NCI-H82 (cell line): ENCODE measurements around the gene STARD3.
A peak's percentile ranks its signal among the peaks of the same experiment; 100 is the strongest.
"Not testable (repeated sequence)": the region's sequence is repeated elsewhere in the genome, so short reads cannot be mapped to it uniquely, and the experiment has no call there.

Source experiments
- DNase-seq: peaks from one replicate; lab custom pipeline; 2025; lab: John Stamatoyannopoulos, UW

STARD3 gene

GRCh38 chr17:39636927-39637736 lies at the start of gene STARD3:
Gene STARD3 (plus strand): TSS chr17:39637144. CDS start chr17:39653532, 16,388 bp downstream.
- peak; percentile 91 for DNase-seq

- not testable (repeated sequence) for DNase-seq
These were observed 46.8 kb upstream of the STARD3 start for GRCh38 chr17:39590180-39590579.

- DNase-seq = peak; percentile 50
These were observed 44.7 kb upstream of the STARD3 start for GRCh38 chr17:39591958-39592954.

GRCh38 chr17:39593371-39593770 lies 43.6 kb upstream of the STARD3 start:
- no peak for DNase-seq

GRCh38 chr17:39595294-39595693 lies 41.6 kb upstream of the STARD3 start:
- DNase-seq = no peak

GRCh38 chr17:39595928-39596510 lies 40.9 kb upstream of the STARD3 start:
- DNase-seq = no peak

- DNase-seq = peak; percentile 49
These were observed 40.2 kb upstream of the STARD3 start for GRCh38 chr17:39596543-39597267.

GRCh38 chr17:39597372-39598046 lies 39.4 kb upstream of the STARD3 start:
- peak; percentile 32 for DNase-seq

GRCh38 chr17:39598047-39598481 lies 38.9 kb upstream of the STARD3 start:
- no peak for DNase-seq

- no peak for DNase-seq
These were observed 38.3 kb upstream of the STARD3 start for GRCh38 chr17:39598630-39599003.

- peak; percentile 29 for DNase-seq
These were observed 37.8 kb upstream of the STARD3 start for GRCh38 chr17:39599004-39599664.

- DNase-seq = no peak
These were observed 37.2 kb upstream of the STARD3 start for GRCh38 chr17:39599665-39600231.

- DNase-seq = no peak
These were observed 36.5 kb upstream of the STARD3 start for GRCh38 chr17:39600288-39600996.

GRCh38 chr17:39600997-39601597 lies 35.8 kb upstream of the STARD3 start:
- DNase-seq = no peak

GRCh38 chr17:39601758-39602532 lies 35.0 kb upstream of the STARD3 start:
- no peak for DNase-seq

GRCh38 chr17:39602533-39603303 lies 34.2 kb upstream of the STARD3 start:
- no peak for DNase-seq

- no peak for DNase-seq
These were observed 33.5 kb upstream of the STARD3 start for GRCh38 chr17:39603304-39604016.
